H1 (cell line): ENCODE measurements around the gene KLHL14. TPM values are rescaled to one million over a fixed set of nuclear protein-coding genes. Genes with fewer than 3 reads are reported as not detected.

ENCODE experiments used
- HDAC6 ChIP-seq: IDR thresholded peaks from one replicate; pipeline ENCODE4 v1.7.1; 2012; ENCODE audit warnings: low read depth, mild to moderate bottlenecking, inconsistent platforms, low read length, moderate library complexity
- JUND ChIP-seq: IDR thresholded peaks from 2 replicates; pipeline ENCODE4 v1.6.1; 2011; ENCODE audit warnings: mild to moderate bottlenecking, improper control_type of control experiment, low read length
- SIRT6 ChIP-seq: IDR thresholded peaks from one replicate; pipeline ENCODE4 v1.7.1; 2012; ENCODE audit warnings: low read length, inconsistent platforms
- SIX5 ChIP-seq: IDR thresholded peaks from 2 replicates; pipeline ENCODE4 v1.6.1; 2011; ENCODE audit warnings: mild to moderate bottlenecking, low read depth, low read length
- polyA plus RNA-seq, 7 experiments: library from polyadenylated mRNA; depleted of rRNA in 3 of 7; stranded (reverse) in 5 of 7; unstranded in 2 of 7; fragments of >200 nt in 5 of 7; fragments of 200-250 nt in 2 of 7; gene quantifications; 1 replicate in 5 of 7; 2 replicates in 1 of 7; 4 replicates in 1 of 7; pipeline versions ENCODE4 v1.2.1 to v1.2.3, GENCODE V29; 2011 to 2013; ENCODE audit warnings: missing spikeins in 2 of 7, mixed read lengths in 2 of 7
- total RNA-seq: library from RNA; stranded (reverse); fragmentation: NEBNext Ultra II Directional; extraction: Animal tissue kit (Norgen Biotek cat#: 25700); gene quantifications from 2 replicates; pipeline ENCODE4 v1.2.1, GENCODE V29; 2021

The KLHL14 gene
- total and polyA plus RNA-seq, 2 of the 8 experiments (the other 6 are each of a cell fraction or from before 2014, with no cell fraction given), result 1.1 to 1.2 TPM

DNA sequence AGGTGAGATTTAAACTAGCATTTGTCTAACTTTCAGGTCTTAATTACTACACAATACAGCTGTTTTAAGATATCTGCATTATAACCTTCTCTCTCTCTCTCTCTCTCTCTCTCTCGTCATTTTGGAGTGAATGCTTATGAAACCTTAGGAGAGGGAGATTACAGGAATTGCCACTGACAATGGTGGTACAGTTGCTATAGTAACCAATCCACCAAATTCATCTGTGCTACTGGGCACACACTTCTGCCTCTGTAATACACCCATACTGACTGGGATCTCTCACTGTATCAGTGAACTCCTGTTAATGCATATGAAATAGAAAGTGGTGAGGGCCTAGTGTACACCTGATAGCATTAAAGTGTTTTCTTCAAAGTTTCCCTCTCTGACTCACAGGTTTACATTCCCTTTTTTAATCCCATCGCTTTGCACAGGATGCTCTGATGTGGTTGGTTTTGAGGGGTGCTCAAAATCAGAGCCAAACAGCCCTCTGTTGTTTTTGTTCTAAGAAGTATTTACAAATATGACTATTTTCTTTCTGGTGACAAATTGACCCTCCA is 13.1 kb downstream of the KLHL14 start (continued):
- no peak for TF ChIP-seq HDAC6
- TF ChIP-seq SIX5, result no peak
- TF ChIP-seq SIRT6, result no peak
- TF ChIP-seq JUND, result no peak
